Daoy (cell line): ENCODE results near the gene FTCD. TPM values are rescaled to one million over a fixed set of nuclear protein-coding genes. Genes with fewer than 3 reads are reported as not detected.

Source experiments
- DNase-seq: peaks from one replicate; pipeline ENCODE4 v3.0.0-alpha.2; 2015; ENCODE audit warnings: low read depth
- total RNA-seq: library from RNA; depleted of rRNA; stranded (reverse); fragments of >200 nt; shearing (Covaris generic); gene quantifications from 2 replicates; pipeline ENCODE4 v1.2.3, GENCODE V29; 2014; rRNA removed

FTCD gene
- total RNA-seq, 1 experiment from 2014 or later: 0.34 TPM

DNA sequence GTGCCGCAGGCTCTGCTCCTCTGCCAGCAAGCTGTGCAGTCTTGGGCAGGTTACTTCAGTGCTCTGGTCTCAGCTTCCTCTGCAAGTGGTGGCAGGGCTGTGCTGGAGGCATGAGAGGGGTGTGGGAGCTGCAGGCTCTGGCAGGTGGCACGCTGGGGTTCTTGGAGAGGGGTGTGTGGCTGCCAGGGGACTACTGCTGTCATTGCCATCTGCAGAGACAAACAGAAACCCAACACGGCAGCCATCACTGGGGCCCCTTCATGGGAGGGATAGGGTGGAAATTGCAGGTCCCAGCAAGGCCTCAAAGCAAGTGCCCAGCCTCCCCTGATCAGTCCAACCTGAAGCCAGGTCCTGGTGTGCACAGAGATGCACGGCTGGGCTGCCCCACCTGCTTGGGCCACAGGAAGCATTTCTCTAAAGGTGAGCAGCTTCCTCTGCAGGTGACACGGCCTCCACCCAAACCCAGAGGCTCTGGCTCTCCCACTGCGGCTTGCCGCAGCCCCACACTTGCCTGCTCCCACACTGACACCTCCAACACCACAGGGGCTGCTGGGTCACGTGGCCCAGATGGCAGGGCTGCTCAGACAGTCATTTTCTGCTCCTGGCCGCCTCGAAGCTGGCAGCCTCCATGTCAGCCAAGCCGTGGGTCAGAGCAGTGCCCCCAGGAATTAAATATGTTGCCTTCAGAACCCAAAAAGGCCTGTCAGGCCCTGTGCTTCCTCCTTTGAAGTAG, 61.5 kb downstream of the FTCD start:
- DNase-seq: no peak

DNA sequence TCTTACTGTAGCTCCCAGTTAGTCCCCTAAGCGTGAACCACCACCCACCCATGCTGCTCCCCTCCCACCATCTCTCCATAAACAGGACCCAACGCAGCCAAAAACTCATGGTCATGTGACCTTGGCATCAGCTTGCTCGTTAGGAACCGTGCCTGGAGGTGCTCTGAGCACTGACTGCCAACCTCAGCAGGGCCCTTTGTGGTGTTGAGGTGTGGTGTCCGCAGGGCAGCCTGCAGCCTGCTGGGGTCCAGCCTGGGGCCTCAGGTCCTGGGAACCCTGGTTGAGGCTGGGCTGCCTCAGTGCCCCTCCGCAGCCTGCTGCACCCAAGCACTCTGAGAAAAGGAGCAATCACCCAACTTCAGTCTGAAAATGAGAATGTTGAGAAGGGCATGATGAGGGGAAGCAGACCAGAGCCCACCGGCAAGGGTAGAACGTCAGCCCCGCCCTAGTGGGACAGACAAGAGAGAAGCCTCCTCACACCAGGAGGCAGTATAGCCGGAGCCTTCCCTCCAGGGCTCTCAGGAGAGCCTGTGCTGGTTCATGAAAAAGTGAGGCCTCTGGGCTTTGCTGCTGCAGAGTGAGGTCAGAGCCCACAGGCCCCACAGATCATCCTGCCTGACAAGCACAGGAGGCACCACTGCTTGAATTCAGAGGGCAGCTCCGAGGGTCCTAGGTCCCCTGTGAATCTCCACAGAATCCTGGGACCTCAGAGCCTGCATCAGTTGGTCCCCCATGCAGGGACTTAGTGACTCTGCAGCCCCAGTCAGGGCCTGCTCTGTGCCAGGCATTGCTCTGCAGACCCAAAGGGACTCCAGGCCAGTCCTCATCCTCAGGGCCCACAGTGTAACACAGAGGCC, 62.3 kb downstream of the FTCD start:
- no peak for DNase-seq

DNA sequence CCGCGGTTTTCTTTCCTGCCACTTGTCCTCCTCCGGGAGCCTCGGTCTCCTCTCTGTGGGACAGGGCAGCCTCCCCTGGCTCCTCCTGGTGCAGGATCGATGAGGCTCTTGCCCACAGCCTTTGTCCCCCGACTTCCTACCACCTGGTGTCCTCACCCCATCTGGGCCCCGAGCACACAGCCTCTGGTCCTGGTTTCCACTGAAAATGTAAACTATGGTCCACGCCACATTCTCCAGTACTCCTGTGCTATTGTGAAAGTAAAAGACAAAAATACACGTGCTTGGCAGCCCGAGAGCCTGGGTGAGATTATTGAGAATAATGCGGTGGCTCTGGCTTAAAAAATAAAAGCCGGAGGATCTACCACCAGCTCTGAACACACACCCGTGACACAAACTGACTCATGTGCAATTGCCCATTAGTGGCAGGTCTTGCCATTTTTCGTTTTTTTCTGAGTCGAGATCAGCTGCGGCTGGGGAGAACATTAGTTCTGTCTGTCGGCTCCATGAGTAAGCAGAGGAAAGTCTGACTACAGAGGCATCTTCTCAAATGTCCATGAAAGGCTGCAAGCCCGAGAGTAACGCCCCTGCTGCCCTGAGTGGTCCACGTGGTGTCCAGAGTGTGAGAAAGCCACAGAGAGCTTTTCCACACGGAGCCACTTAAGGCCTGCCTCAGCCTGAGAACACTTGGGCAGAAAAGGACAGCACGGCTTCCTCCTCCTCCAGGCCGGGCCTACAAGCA, 63.2 kb downstream of the FTCD start:
- peak; percentile 95 for DNase-seq

DNA sequence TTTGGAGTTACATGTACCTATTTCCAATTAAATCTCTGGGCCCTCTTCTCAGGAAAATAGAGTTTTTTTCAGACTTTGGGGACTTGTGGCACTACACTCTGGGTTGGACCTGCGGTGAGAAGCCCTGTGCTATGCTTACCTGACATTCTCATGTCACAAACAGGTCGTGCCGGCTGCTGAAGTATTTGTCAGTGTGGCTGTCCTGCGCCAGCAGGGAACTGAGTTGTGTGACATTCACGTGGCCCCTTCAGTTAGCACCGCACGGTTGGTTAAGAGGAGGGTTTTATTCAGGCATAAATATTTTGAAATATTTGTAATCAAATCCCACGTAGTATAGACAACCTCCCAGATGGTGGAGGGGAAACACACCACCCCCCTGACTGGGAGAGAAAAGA, 63.8 kb downstream of the FTCD start:
- DNase-seq: no peak

DNA sequence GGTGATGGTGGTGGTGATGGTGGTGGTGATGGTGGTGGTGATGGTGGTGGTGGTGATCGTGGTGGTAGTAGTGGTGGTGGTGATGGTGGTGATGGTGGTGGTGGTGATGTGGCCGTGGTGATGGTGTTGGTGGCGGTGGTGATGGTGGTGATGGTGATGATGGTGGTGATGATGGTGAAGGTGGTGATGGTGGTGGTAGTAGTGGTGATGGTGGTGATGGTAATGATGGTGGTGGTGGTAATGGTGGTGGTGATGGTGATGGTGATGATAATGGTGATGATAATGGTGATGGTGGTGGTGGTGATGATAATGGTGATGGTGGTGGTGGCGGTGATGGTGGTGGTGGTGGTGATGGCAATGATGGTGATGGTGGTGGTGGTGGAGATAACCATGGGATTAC, 64.3 kb downstream of the FTCD start:
- DNase-seq: no peak

DNA sequence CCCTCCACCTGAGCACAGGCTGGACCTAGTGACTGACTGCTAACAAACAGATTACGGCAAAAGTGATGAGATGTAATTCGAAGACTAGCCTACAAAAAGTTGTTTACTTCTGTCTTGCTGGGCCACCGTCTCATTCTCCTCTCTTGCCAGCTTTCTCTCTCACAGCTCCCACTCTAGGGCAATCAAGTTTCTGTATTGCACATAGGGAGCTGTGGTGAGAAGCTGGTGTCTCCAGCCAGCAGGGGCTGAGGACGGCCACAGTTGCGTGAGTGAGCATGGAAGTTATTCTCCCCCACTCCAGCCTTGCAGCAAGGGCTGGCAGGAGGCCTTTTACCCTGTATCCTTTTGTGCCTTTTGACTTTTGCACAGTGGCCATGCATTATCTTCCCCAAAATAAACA, 66.1 kb downstream of the FTCD start:
- no peak for DNase-seq

DNA sequence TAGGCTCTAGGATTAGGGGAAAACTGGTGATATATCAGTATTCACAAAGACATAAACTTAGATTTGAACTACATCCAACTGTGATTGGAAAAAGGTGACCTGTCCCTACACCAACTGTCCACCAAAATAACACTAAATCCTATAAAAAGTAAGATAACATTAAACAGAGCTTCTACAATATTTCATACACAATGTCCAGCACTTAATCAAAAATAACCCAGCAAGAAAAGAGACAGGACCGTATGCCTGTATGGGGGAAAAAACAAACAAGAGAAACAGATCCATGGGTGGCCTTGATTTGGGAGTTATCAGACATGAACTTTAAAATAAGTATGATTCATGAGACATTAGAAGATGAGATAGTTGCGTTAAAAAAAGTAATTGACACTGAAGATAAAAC, 67.2 kb downstream of the FTCD start:
- no peak for DNase-seq

DNA sequence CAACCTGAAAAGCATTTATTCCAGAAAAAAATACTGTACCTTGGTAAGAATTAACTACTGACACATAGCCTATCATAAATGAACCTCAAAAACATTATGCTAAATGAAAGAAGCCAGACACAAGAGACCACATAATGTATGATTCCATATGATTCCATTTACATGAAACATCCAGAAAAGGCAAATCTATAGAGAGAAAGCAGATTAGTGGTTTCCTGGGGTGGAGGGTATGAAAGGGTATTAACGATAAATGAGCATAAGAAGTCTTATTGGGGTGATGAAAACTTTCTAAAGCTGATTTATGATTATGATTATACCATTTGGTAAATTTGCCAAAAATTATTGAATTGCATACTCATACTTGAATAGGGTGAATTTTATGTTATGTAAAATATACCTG, 67.7 kb downstream of the FTCD start:
- DNase-seq: no peak

Other genes starting within 250 kb of the FTCD start
- 444 and 536 TPM in 2 replicates for gene COL6A1, start 173.8 kb downstream of the FTCD start, total RNA-seq
- gene COL6A2, start 57.5 kb downstream of the FTCD start, total RNA-seq: 456 and 480 TPM in 2 replicates
- gene SPATC1L, start 28.9 kb upstream of the FTCD start, total RNA-seq: 3.9 and 8.7 TPM in 2 replicates
- gene LSS, start 73.2 kb upstream of the FTCD start, total RNA-seq: 21.8 and 25.3 TPM in 2 replicates
- gene MCM3AP, start 130.0 kb upstream of the FTCD start, total RNA-seq: 72.7 and 100.0 TPM in 2 replicates
- gene YBEY, start 130.8 kb upstream of the FTCD start, total RNA-seq: 21.4 and 25.8 TPM in 2 replicates
- 12.4 and 16.9 TPM in 2 replicates for gene C21orf58, start 168.3 kb upstream of the FTCD start, total RNA-seq
- gene PCNT, start 168.6 kb upstream of the FTCD start, total RNA-seq: 20.4 and 32.0 TPM in 2 replicates